SK-N-SH (cell line): ENCODE results near the gene FTCD. TPM values are rescaled to one million over a fixed set of nuclear protein-coding genes. Genes with fewer than 3 reads are reported as not detected.

Source experiments
- CTCF ChIA-PET: fragments of 300-600, 350-600 bp; formaldehyde crosslinking; extraction: SDS; loops from one replicate; lab custom pipeline; 2021; lab: Yijun Ruan, JAX
- POLR2A ChIA-PET: fragments of 350-600 bp; sonication (Branson Sonifier 250); formaldehyde crosslinking; extraction: SDS; loops from one replicate; lab custom pipeline; 2020; ENCODE audit warnings: antibody characterized with exemption, inconsistent platforms; lab: Yijun Ruan, JAX
- DNase-seq: peaks from one replicate; pipeline ENCODE4 v3.0.0; 2012
- H2AFZ ChIP-seq: fragments of 200-600 bp; sonication (generic); 2 replicates; pipeline ENCODE4 v1.8.1; 2016; ENCODE audit warnings: antibody characterized with exemption, mild to moderate bottlenecking, low read depth
- H3F3A ChIP-seq: fragments of 200-600 bp; sonication (generic); replicated peaks from 2 replicates; pipeline ENCODE3; 2016; ENCODE audit warnings: antibody characterized with exemption, mild to moderate bottlenecking; ENCODE audit not compliant: insufficient read depth
- H3K27ac ChIP-seq, 2 experiments: fragments of 200-500 bp in 1 of 2; fragments of 200-600 bp in 1 of 2; sonication (Bioruptor generic) in 1 of 2; sonication (generic), shearing (Covaris generic) in 1 of 2; 2 replicates each; pipeline versions ENCODE4 v1.5.1 to v1.6.1; 2014 to 2016; ENCODE audit warnings: low read depth in 2 of 2, inconsistent platforms in 1 of 2, low read length in 1 of 2, mild to moderate bottlenecking in 1 of 2, mixed read lengths in 1 of 2
- H3K27me3 ChIP-seq: fragments of 200-600 bp; sonication (generic), shearing (Covaris generic); 2 replicates; pipeline ENCODE4 v1.6.1; 2016; ENCODE audit warnings: mixed run types; ENCODE audit not compliant: insufficient read depth
- H3K36me3 ChIP-seq, 2 experiments: fragments of 200-500 bp in 1 of 2; fragments of 200-600 bp in 1 of 2; sonication (Bioruptor generic) in 1 of 2; sonication (generic) in 1 of 2; replicated peaks in 1 of 2; 2 replicates each; pipeline versions ENCODE3 to v1.5.1; 2014 to 2016; ENCODE audit warnings: low read length in 1 of 2, mild to moderate bottlenecking in 1 of 2; ENCODE audit not compliant: insufficient read depth in 2 of 2, control insufficient read depth in 1 of 2
- H3K4me1 ChIP-seq, 2 experiments: fragments of 200-500 bp in 1 of 2; fragments of 200-600 bp in 1 of 2; sonication (Bioruptor generic) in 1 of 2; sonication (generic), shearing (Covaris generic) in 1 of 2; 2 replicates each; pipeline versions ENCODE4 v1.5.1 to v1.6.1; 2014 to 2016; ENCODE audit warnings: low read depth in 1 of 2, low read length in 1 of 2, mixed run types in 1 of 2; ENCODE audit not compliant: insufficient read depth in 2 of 2, control insufficient read depth in 1 of 2
- H3K4me2 ChIP-seq: fragments of 200-600 bp; sonication (generic), shearing (Covaris generic); 2 replicates; pipeline ENCODE4 v1.6.1; 2017; ENCODE audit warnings: mixed run types
- H3K4me3 ChIP-seq, 2 experiments: fragments of 200-500 bp in 1 of 2; fragments of 200-600 bp in 1 of 2; sonication (Bioruptor generic) in 1 of 2; sonication (generic), shearing (Covaris generic) in 1 of 2; 2 replicates each; pipeline versions ENCODE4 v1.5.1 to v1.8.1; 2014 to 2016; ENCODE audit warnings: low read depth in 2 of 2, inconsistent platforms in 1 of 2, low read length in 1 of 2, mild to moderate bottlenecking in 1 of 2, mixed read lengths in 1 of 2, moderate library complexity in 1 of 2
- H3K79me2 ChIP-seq: fragments of 200-600 bp; sonication (generic); 2 replicates; pipeline ENCODE4 v1.8.1; 2017; ENCODE audit warnings: mild to moderate bottlenecking; ENCODE audit not compliant: insufficient read depth
- H3K9ac ChIP-seq: fragments of 200-600 bp; sonication (generic); 2 replicates; pipeline ENCODE4 v1.6.1; 2017; ENCODE audit warnings: mixed run types
- H3K9me2 ChIP-seq: fragments of 200-600 bp; sonication (generic); 2 replicates; pipeline ENCODE4 v1.6.1; 2017; ENCODE audit warnings: mixed run types
- H3K9me3 ChIP-seq: fragments of 200-600 bp; sonication (generic); 2 replicates; pipeline ENCODE4 v1.6.1; 2017; ENCODE audit warnings: mixed run types, mild to moderate bottlenecking, moderate library complexity
- H4K20me1 ChIP-seq: fragments of 200-600 bp; sonication (generic); 2 replicates; pipeline ENCODE4 v1.6.1; 2017; ENCODE audit warnings: mild to moderate bottlenecking, mixed run types; ENCODE audit not compliant: insufficient read depth
- EZH2phosphoT487 ChIP-seq: fragments of 200-600 bp; sonication (generic); IDR thresholded peaks from 2 replicates; pipeline ENCODE4 v1.6.1; 2017; ENCODE audit warnings: low read depth, mixed run types, mild to moderate bottlenecking, antibody characterized with exemption, moderate library complexity, borderline replicate concordance
- FOXJ3 ChIP-seq: sonication (generic); formaldehyde crosslinking; IDR thresholded peaks from 2 replicates; pipeline ENCODE4 v1.5.1; 2020; ENCODE audit warnings: mild to moderate bottlenecking, missing genetic modification reagents
- FOXM1 ChIP-seq: IDR thresholded peaks from 2 replicates; pipeline ENCODE4 v1.4.0; 2012; ENCODE audit warnings: low read depth, mild to moderate bottlenecking
- GABPA ChIP-seq: IDR thresholded peaks from 2 replicates; pipeline ENCODE4 v1.4.0; 2012; ENCODE audit warnings: low read depth, mild to moderate bottlenecking
- GATA2 ChIP-seq: sonication (generic); formaldehyde crosslinking; IDR thresholded peaks from 2 replicates; pipeline ENCODE4 v1.5.0; 2020; ENCODE audit warnings: mild to moderate bottlenecking, missing genetic modification reagents
- IRF3 ChIP-seq: fragments of 150-350 bp; IDR thresholded peaks from 2 replicates; pipeline ENCODE4 v1.6.1; 2016; ENCODE audit warnings: mild to moderate bottlenecking, low read depth, low read length
- MEF2A ChIP-seq: IDR thresholded peaks from 2 replicates; pipeline ENCODE4 v1.4.0; 2012; ENCODE audit warnings: low read depth, borderline replicate concordance
- POLR2AphosphoS5 ChIP-seq: IDR thresholded peaks from 2 replicates; pipeline ENCODE4 v1.6.1; 2012; ENCODE audit warnings: low read depth, low read length
- RAD21 ChIP-seq: IDR thresholded peaks from 2 replicates; pipeline ENCODE4 v1.6.1; 2012; ENCODE audit warnings: mild to moderate bottlenecking, low read length
- RFX5 ChIP-seq: IDR thresholded peaks from 2 replicates; pipeline ENCODE4 v1.6.1; 2012; ENCODE audit warnings: mild to moderate bottlenecking, improper control_type of control experiment, low read length
- RXRA ChIP-seq: IDR thresholded peaks from 2 replicates; pipeline ENCODE4 v1.4.0; 2012; ENCODE audit warnings: low read depth, mild to moderate bottlenecking, borderline replicate concordance
- WGBS: methylation state at CpG from one replicate; pipeline ENCODE4 v1.1.6; 2017; ENCODE audit warnings: low lambda C conversion rate; 5-methylcytosine and 5-hydroxymethylcytosine counted together
- polyA plus RNA-seq, 3 experiments: library from polyadenylated mRNA; depleted of rRNA; stranded (reverse); fragments of >200 nt; gene quantifications; 2 replicates each; pipeline ENCODE4 v1.2.3, GENCODE V29; 2012
- TF ChIP-seq, protein P1 (sequence below): fragments of 150-350 bp; IDR thresholded peaks from 2 replicates; pipeline ENCODE4 v1.6.1; 2017; ENCODE audit warnings: antibody characterized with exemption, low read length, low read depth, borderline replicate concordance
- TF ChIP-seq, protein P2 (sequence below): fragments of 200-600 bp; sonication (generic); IDR thresholded peaks from 2 replicates; pipeline ENCODE4 v1.6.1; 2017; ENCODE audit warnings: antibody characterized with exemption, mild to moderate bottlenecking, moderate library complexity
- TF ChIP-seq, protein P3 (sequence below): IDR thresholded peaks from 2 replicates; pipeline ENCODE4 v1.4.0; 2012; ENCODE audit warnings: low read depth
- TF ChIP-seq, protein P4 (sequence below): IDR thresholded peaks from 2 replicates; pipeline ENCODE4 v1.6.1; 2012; ENCODE audit warnings: mild to moderate bottlenecking, low read depth, low read length, moderate library complexity

Gene FTCD
- polyA plus RNA-seq, 1 of the 3 experiments (the other 2 are of a cell fraction) = 0.33 TPM

- ChIA-PET CTCF (interaction anchor here (0.8 kb wide), 1 partner anchor 50 kb away, joined by 3 read pairs; no protein-coding TSS in a partner anchor), POLR2A (no interaction called here)
- Histone ChIP-seq H3F3A (no peaks in the 10 kb centered on the region), H3K9me3 (no peaks in the 10 kb centered on the region), H3K79me2 (no peaks in the 10 kb centered on the region), H3K9me2 (no peaks in the 10 kb centered on the region), H3K9ac (no peak overlapping the region), H3K27me3 (no peaks in the 10 kb centered on the region), H3K27ac (no peak overlapping the region), H4K20me1 (no peaks in the 10 kb centered on the region), H3K36me3 (no peaks in the 10 kb centered on the region), H3K4me2 (no peak overlapping the region), H2AFZ (no peak overlapping the region), H3K4me3 (no peak overlapping the region), H3K4me1 (peaks cover 0 to 7% of the 10 kb centered on the region in 2 experiments; a peak in 1 of 4 replicates)
- TF ChIP-seq POLR2AphosphoS5 (no peak), GATA2 (CRISPR knock-in tag) (no peak)
- TF ChIP-seq, protein P1, sequence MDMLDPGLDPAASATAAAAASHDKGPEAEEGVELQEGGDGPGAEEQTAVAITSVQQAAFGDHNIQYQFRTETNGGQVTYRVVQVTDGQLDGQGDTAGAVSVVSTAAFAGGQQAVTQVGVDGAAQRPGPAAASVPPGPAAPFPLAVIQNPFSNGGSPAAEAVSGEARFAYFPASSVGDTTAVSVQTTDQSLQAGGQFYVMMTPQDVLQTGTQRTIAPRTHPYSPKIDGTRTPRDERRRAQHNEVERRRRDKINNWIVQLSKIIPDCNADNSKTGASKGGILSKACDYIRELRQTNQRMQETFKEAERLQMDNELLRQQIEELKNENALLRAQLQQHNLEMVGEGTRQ = no peak
- TF ChIP-seq, protein P2, sequence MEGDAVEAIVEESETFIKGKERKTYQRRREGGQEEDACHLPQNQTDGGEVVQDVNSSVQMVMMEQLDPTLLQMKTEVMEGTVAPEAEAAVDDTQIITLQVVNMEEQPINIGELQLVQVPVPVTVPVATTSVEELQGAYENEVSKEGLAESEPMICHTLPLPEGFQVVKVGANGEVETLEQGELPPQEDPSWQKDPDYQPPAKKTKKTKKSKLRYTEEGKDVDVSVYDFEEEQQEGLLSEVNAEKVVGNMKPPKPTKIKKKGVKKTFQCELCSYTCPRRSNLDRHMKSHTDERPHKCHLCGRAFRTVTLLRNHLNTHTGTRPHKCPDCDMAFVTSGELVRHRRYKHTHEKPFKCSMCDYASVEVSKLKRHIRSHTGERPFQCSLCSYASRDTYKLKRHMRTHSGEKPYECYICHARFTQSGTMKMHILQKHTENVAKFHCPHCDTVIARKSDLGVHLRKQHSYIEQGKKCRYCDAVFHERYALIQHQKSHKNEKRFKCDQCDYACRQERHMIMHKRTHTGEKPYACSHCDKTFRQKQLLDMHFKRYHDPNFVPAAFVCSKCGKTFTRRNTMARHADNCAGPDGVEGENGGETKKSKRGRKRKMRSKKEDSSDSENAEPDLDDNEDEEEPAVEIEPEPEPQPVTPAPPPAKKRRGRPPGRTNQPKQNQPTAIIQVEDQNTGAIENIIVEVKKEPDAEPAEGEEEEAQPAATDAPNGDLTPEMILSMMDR = no peak
- DNase-seq = no peak
- WGBS = 88% methylated on average over 20 of the region's 44 CpGs
Observed at GRCh38 chr21:46182548-46183336, 27.4 kb upstream of the FTCD start.

DNA sequence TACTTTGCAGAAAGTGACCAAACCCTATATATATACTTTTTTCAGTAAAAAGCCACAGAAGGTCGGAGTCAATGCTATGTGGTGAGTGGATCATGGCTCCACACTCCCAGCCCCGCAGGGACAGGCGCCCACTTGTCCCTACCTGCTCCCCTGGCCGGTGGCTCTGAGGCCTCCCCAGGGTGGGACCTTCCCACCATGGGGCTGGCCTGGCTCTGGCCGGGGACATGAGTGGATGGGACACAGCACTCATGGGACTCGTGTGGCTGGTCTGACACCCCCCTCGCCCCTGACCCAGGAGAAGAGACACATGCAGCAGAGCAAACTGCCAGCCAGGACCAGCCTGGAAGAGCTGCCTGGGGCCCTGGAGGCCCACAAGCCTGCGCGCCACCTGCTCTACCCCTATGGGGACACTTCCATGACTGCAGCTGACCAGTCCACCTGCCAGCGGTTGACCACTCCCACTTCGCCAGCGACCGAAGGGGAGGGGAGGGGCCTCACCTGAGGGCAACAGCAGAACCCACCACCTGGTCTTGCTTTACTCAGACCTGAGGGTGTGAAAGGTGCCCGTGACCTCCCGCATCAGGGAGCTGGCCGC lies 26.7 kb upstream of the FTCD start:
- POLR2A ChIA-PET = no interaction called here
- Histone ChIP-seq H3K9me2 (no peaks in the 10 kb centered on the region), H3K27ac (no peak overlapping the region)
- no peak for TF ChIP-seq GATA2 (CRISPR knock-in tag)
- TF ChIP-seq, protein P1 = no peak
- TF ChIP-seq FOXM1 = no peak
- no peak for TF ChIP-seq FOXJ3 (CRISPR knock-in tag)
- TF ChIP-seq, protein P3, sequence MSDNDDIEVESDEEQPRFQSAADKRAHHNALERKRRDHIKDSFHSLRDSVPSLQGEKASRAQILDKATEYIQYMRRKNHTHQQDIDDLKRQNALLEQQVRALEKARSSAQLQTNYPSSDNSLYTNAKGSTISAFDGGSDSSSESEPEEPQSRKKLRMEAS = no peak
- no peak for TF ChIP-seq EZH2phosphoT487
- TF ChIP-seq RFX5 = no peak
- no peak for TF ChIP-seq IRF3
- no peak for TF ChIP-seq RAD21
- TF ChIP-seq GABPA = no peak
- TF ChIP-seq MEF2A = no peak
- TF ChIP-seq RXRA = no peak
- TF ChIP-seq, protein P4, sequence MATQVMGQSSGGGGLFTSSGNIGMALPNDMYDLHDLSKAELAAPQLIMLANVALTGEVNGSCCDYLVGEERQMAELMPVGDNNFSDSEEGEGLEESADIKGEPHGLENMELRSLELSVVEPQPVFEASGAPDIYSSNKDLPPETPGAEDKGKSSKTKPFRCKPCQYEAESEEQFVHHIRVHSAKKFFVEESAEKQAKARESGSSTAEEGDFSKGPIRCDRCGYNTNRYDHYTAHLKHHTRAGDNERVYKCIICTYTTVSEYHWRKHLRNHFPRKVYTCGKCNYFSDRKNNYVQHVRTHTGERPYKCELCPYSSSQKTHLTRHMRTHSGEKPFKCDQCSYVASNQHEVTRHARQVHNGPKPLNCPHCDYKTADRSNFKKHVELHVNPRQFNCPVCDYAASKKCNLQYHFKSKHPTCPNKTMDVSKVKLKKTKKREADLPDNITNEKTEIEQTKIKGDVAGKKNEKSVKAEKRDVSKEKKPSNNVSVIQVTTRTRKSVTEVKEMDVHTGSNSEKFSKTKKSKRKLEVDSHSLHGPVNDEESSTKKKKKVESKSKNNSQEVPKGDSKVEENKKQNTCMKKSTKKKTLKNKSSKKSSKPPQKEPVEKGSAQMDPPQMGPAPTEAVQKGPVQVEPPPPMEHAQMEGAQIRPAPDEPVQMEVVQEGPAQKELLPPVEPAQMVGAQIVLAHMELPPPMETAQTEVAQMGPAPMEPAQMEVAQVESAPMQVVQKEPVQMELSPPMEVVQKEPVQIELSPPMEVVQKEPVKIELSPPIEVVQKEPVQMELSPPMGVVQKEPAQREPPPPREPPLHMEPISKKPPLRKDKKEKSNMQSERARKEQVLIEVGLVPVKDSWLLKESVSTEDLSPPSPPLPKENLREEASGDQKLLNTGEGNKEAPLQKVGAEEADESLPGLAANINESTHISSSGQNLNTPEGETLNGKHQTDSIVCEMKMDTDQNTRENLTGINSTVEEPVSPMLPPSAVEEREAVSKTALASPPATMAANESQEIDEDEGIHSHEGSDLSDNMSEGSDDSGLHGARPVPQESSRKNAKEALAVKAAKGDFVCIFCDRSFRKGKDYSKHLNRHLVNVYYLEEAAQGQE = no peak
- TF ChIP-seq, all 33 proteins: peak for 0
- Histone ChIP-seq H3K79me2 (no peaks in the 10 kb centered on the region), H3K4me2 (no peak overlapping the region), H3K4me3 (no peak overlapping the region), H3K36me3 (no peaks in the 10 kb centered on the region), H3K27me3 (no peaks in the 10 kb centered on the region), H3K4me1 (peaks cover 0 to 6% of the 10 kb centered on the region in 2 experiments; a peak in 1 of 4 replicates), H3F3A (no peaks in the 10 kb centered on the region), H3K9ac (no peak overlapping the region), H3K9me3 (no peaks in the 10 kb centered on the region), H2AFZ (no peak overlapping the region), H4K20me1 (no peaks in the 10 kb centered on the region)
- no peak for DNase-seq
- CTCF ChIA-PET = interaction anchor here (0.7 to 0.8 kb wide), 2 partner anchors 39 to 51 kb away, joined by 3 read pairs; no protein-coding TSS in a partner anchor
- WGBS = 91% methylated on average over 8 of the region's 16 CpGs
